OCI-LY3 (cell line): ENCODE measurements around the gene GSE1.

ENCODE experiments used
- H2AFZ ChIP-seq: fragments of 200-600, 300-600 bp; shearing (Covaris generic); 2 replicates; pipeline ENCODE4 v1.6.0; 2014; ENCODE audit warnings: antibody characterized with exemption, low read depth, low read length
- H3K27ac ChIP-seq: fragments of 200-600, 300-600 bp; sonication (generic); 2 replicates; pipeline ENCODE4 v1.5.1; 2014; ENCODE audit warnings: mild to moderate bottlenecking, low read length, moderate library complexity, mixed read lengths
- H3K27me3 ChIP-seq: fragments of 200-600, 300-600 bp; sonication (generic); 2 replicates; pipeline ENCODE4 v1.6.1; 2014; ENCODE audit warnings: low read depth, low read length, mixed read lengths
- H3K36me3 ChIP-seq: fragments of 200-600, 300-600 bp; sonication (generic); replicated peaks from 2 replicates; pipeline ENCODE3; 2014; ENCODE audit warnings: low read depth, low read length, mixed read lengths
- H3K4me1 ChIP-seq: fragments of 300-600, 200-600 bp; sonication (generic); 2 replicates; pipeline ENCODE4 v1.6.1; 2014; ENCODE audit warnings: low read length, mixed read lengths
- H3K4me2 ChIP-seq: fragments of 200-600, 300-600 bp; sonication (generic); 2 replicates; pipeline ENCODE4 v1.6.1; 2014; ENCODE audit warnings: low read length, mixed read lengths
- H3K4me3 ChIP-seq: fragments of 300-600, 200-600 bp; sonication (generic); 2 replicates; pipeline ENCODE4 v1.5.1; 2014; ENCODE audit warnings: antibody characterized with exemption, mild to moderate bottlenecking, low read length, moderate library complexity
- H3K79me2 ChIP-seq: fragments of 300-600, 200-600 bp; shearing (Covaris generic); 2 replicates; pipeline ENCODE4 v1.6.1; 2014; ENCODE audit warnings: mild to moderate bottlenecking, low read length, mixed read lengths
- H3K9ac ChIP-seq: fragments of 300-600, 200-600 bp; shearing (Covaris generic); 2 replicates; pipeline ENCODE4 v1.6.0; 2014; ENCODE audit warnings: mild to moderate bottlenecking, low read length, moderate library complexity
- H3K9me3 ChIP-seq: fragments of 200-600, 300-600 bp; shearing (Covaris generic); 2 replicates; pipeline ENCODE4 v1.6.1; 2014; ENCODE audit warnings: low read length, mixed read lengths; ENCODE audit not compliant: insufficient read depth
- H4K20me1 ChIP-seq: fragments of 200-600, 300-600 bp; sonication (generic); 2 replicates; pipeline ENCODE4 v1.6.1; 2016; ENCODE audit warnings: low read length, mixed read lengths; ENCODE audit not compliant: insufficient read depth
- CTCF ChIP-seq: fragments of 200-600, 300-600 bp; sonication (generic); IDR thresholded peaks from 2 replicates; pipeline ENCODE4 v1.5.1; 2014; ENCODE audit warnings: antibody characterized with exemption, low read length, low read depth
- EZH2phosphoT487 ChIP-seq: fragments of 200-600 bp; shearing (Covaris generic); IDR thresholded peaks from 2 replicates; pipeline ENCODE4 v1.6.1; 2018; ENCODE audit warnings: antibody characterized with exemption, mixed run types, low read depth

GSE1 gene

DNA sequence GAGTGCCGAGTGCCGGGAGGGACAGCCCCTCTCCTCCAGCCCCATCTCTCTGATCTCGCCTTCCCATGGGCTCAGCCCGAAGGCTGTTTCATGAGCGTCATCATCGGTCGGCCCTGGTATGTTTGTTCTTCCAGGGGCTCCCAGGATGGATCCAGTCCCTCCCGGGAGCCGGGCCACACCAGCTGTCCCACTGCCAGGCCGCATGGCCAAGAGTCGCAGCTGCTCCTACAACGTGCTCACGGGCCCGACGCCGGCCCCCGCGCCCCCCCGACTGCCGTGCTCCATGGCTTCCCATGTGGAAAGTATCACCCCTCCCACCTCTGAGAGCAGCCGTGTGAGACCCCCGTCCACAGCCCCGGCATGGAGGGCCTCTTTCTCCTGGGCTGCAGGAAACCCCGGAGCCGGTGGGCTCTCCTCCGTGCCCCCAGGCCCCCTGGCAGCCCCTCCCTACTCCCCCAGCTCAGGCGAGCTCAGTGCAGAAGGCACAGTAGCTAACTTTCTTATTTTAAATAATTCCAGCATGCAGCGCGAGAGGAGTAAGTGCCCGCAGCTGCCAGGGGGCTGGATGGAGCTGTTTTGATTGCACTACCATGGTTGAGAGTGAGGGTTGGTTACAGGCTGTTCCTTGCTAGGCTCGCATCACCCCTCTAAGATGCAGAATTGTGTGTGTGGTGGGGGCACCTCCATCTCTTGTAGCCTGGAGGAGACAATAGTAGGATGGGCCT, 26.6 kb upstream of the GSE1 start:
- H4K20me1 ChIP-seq: peaks cover 98% of the 10 kb centered on the region

DNA sequence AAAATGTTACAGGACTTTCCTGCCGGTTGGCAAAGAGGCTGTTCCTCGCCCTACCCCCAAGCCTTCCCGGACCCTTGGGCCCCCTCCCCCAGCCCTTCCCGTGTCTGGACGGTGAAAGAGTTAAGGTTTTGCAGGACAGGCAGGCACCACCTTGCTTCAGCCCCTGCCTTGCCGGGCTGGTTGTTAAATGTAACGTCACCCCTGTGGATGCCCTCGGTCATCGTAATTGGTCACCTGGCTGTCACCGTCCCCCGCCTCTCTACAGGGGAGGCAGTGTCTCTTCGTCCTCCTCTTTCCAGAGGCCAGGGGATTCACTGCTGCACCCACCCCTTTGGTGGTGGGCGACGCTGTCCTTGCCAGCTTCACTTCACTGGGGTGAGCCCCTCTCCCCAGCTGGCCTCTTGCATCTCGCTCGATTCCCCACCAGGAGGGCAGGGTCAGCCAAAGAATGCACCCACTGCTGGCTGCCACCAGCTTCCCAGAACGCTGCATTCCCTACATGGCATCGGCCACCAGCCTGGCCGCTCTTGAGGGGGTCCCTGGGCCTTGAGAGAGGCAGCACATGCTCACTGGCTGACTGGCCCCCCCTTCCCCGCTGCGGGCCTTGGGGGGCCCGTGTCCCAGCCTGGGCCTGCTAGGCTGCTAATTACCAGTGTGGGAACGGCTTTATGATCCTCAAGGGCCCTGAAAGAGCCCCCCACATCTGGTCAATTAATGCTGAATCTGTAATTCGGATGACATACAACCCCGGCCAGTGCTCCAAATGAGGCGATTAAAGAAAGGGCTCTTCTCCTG, 25.2 kb upstream of the GSE1 start:
- Histone ChIP-seq H3K27ac (no peak overlapping the region), H3K9ac (no peak overlapping the region), H2AFZ (no peak overlapping the region), H3K79me2 (peaks cover 60% of the 10 kb centered on the region), H3K27me3 (no peaks in the 10 kb centered on the region), H3K4me1 (no peaks in the 10 kb centered on the region), H4K20me1 (peaks cover 96% of the 10 kb centered on the region), H3K36me3 (no peaks in the 10 kb centered on the region), H3K9me3 (no peaks in the 10 kb centered on the region), H3K4me3 (no peak overlapping the region), H3K4me2 (no peak overlapping the region)
- TF ChIP-seq CTCF: no peak
- no peak for TF ChIP-seq EZH2phosphoT487

More for the DNA sequence above, 26.6 kb upstream of the GSE1 start:
- Histone ChIP-seq H3K36me3 (no peaks in the 10 kb centered on the region), H3K9me3 (no peaks in the 10 kb centered on the region), H3K27ac (no peak overlapping the region), H3K4me2 (no peak overlapping the region), H3K4me1 (no peaks in the 10 kb centered on the region), H2AFZ (no peak overlapping the region), H3K9ac (no peak overlapping the region), H3K27me3 (no peaks in the 10 kb centered on the region), H3K79me2 (peaks cover 69% of the 10 kb centered on the region), H3K4me3 (no peak overlapping the region)
- TF ChIP-seq CTCF: no peak
- no peak for TF ChIP-seq EZH2phosphoT487

DNA sequence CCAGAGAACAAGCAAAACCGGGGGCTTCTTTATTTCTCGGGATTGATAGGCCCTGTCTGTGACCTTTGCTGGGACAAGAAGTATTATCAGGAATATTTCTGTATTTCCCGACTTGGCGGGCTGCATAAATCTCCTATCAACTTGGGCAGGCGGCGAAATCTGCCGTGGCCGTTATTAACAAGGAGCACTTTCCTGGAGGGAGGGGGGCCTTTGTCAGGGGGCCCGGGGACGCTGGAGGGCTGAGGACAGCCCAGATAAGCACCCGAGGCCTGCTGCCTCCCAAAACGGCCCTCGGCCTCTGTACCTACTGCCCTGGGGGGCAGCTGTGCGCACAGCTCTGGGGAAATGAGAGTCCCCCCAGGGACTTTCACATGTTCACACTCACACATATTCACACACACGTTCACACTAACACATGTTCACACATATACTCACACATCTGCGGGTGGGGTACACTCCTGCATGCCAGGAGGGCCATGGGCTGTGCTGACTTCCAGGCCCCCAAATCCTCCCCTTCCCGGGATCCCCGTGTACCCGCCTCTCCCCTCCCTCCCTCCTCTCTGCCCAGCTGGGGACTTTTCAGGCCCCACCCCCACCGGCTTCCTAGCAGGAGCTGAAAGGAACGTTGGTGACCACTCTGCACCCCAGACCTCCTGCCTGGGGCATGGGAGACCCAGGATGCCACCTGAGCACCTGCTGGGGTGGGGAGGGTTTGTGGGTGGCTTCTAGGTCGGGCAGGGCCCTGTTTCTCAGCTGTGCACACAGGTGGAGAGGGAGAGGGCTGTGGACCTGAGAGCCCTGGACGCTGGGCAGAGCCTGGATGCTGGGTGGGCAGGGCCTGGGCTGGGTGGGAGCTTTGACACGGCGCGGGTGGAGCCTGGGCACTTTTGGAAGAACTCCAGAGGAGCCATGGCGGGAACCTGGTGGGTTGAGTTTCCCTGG, 24.3 kb upstream of the GSE1 start:
- Histone ChIP-seq H3K9me3 (no peaks in the 10 kb centered on the region), H4K20me1 (peaks cover 96% of the 10 kb centered on the region), H3K27me3 (no peaks in the 10 kb centered on the region), H3K4me3 (no peak overlapping the region), H3K36me3 (no peaks in the 10 kb centered on the region), H3K27ac (no peak overlapping the region), H3K4me2 (no peak overlapping the region), H3K9ac (no peak overlapping the region), H2AFZ (no peak overlapping the region), H3K79me2 (peaks cover 54% of the 10 kb centered on the region), H3K4me1 (no peaks in the 10 kb centered on the region)
- no peak for TF ChIP-seq EZH2phosphoT487
- no peak for TF ChIP-seq CTCF
